ENCODE data around the gene GPR37L1. TPM values are rescaled to one million over a fixed set of nuclear protein-coding genes. Genes with fewer than 3 reads are reported as not detected.
"Not testable (repeated sequence)": the region's sequence is repeated elsewhere in the genome, so short reads cannot be mapped to it uniquely, and the experiment has no call there.

The GPR37L1 gene
- total RNA-seq, 2 experiments from 2014 or later, result not detected

- H3K9me3 Mint-ChIP-seq; H3K27me3 ChIP-seq (ENCODE audit: control insufficient read depth in 1 of 2, insufficient read depth in 2 of 2, low read length in 2 of 2); ATAC-seq (ENCODE audit: poor library complexity); H3K36me3 Mint-ChIP-seq (ENCODE audit: low read depth); intact Hi-C loops (cut with DNase I, micrococcal nuclease); H3K27ac ChIP-seq (ENCODE audit: low read depth in 1 of 2, low read length in 2 of 2); H3K36me3 ChIP-seq (ENCODE audit: insufficient read depth, low read length); POLR2A ChIA-PET; H3K9me3 ChIP-seq (ENCODE audit: control insufficient read depth in 1 of 2, insufficient read depth in 1 of 2, low read length in 2 of 2); H3K4me3 ChIP-seq (ENCODE audit: low read length); H3K27me3 Mint-ChIP-seq; DNase-seq: not testable (repeated sequence)
- peak overlapping the region; percentile 53 for H3K27ac Mint-ChIP-seq
- CTCF ChIA-PET, result interaction anchor here (4.5 kb wide), 1 partner anchor 12 kb away, joined by 22 read pairs; no protein-coding TSS in a partner anchor
- peaks cover 56% of the 10 kb centered on the region for H3K4me1 ChIP-seq (ENCODE audit: insufficient read depth, low read length)
- peak overlapping the region; percentile 31 for H3K4me3 Mint-ChIP-seq
- H3K4me1 Mint-ChIP-seq (ENCODE audit: low read depth), result peaks cover 45% of the 10 kb centered on the region
Observed at GRCh38 chr1:202167054-202167453, 44.3 kb downstream of the GPR37L1 start.

GRCh38 chr1:202167708-202168415 lies 45.1 kb downstream of the GPR37L1 start:
- Mint-ChIP-seq H3K4me3 (no peak overlapping the region), H3K36me3 (ENCODE audit: low read depth) (no peaks in the 10 kb centered on the region), H3K4me1 (ENCODE audit: low read depth) (peaks cover 37% of the 10 kb centered on the region), H3K27ac (no peak overlapping the region), H3K27me3 (no peaks in the 10 kb centered on the region), H3K9me3 (no peaks in the 10 kb centered on the region)
- ATAC-seq (ENCODE audit: poor library complexity), result no peak
- CTCF ChIA-PET, result no interaction called here
- H3K27ac ChIP-seq (ENCODE audit: low read depth in 1 of 2, low read length in 2 of 2), result no peak overlapping the region
- H3K4me1 ChIP-seq (ENCODE audit: insufficient read depth, low read length), result peaks cover 48% of the 10 kb centered on the region
- TF ChIP-seq CTCF (IDR thresholded peaks at IDR 0.05), result no peak
- DNase-seq, result no peak
- POLR2A ChIA-PET, result no interaction called here
- no peaks in the 10 kb centered on the region for H3K36me3 ChIP-seq (ENCODE audit: insufficient read depth, low read length)
- no peaks in the 10 kb centered on the region for H3K9me3 ChIP-seq (ENCODE audit: control insufficient read depth in 1 of 2, insufficient read depth in 1 of 2, low read length in 2 of 2)
- no peak overlapping the region for H3K4me3 ChIP-seq (ENCODE audit: low read length)
- no peaks in the 10 kb centered on the region for H3K27me3 ChIP-seq (ENCODE audit: control insufficient read depth in 1 of 2, insufficient read depth in 2 of 2, low read length in 2 of 2)
- intact Hi-C loops (cut with DNase I, micrococcal nuclease), result no loop called here

- Mint-ChIP-seq H3K27me3 (no peaks in the 10 kb centered on the region), H3K4me1 (ENCODE audit: low read depth) (peaks cover 27% of the 10 kb centered on the region), H3K4me3 (no peak overlapping the region), H3K27ac (no peak overlapping the region), H3K36me3 (ENCODE audit: low read depth) (no peaks in the 10 kb centered on the region), H3K9me3 (no peaks in the 10 kb centered on the region)
- DNase-seq (no peak), ATAC-seq (ENCODE audit: poor library complexity) (no peak)
- ChIA-PET CTCF (no interaction called here), POLR2A (no interaction called here)
- H3K27ac ChIP-seq (ENCODE audit: low read depth in 1 of 2, low read length in 2 of 2), result no peak overlapping the region
- intact Hi-C loops (cut with DNase I, micrococcal nuclease), result no loop called here
- no peaks in the 10 kb centered on the region for H3K9me3 ChIP-seq (ENCODE audit: control insufficient read depth in 1 of 2, insufficient read depth in 1 of 2, low read length in 2 of 2)
- no peaks in the 10 kb centered on the region for H3K36me3 ChIP-seq (ENCODE audit: insufficient read depth, low read length)
- peaks cover 38% of the 10 kb centered on the region for H3K4me1 ChIP-seq (ENCODE audit: insufficient read depth, low read length)
- H3K27me3 ChIP-seq (ENCODE audit: control insufficient read depth in 1 of 2, insufficient read depth in 2 of 2, low read length in 2 of 2), result no peaks in the 10 kb centered on the region
- no peak for TF ChIP-seq CTCF (IDR thresholded peaks at IDR 0.05)
- no peak overlapping the region for H3K4me3 ChIP-seq (ENCODE audit: low read length)
Observed at GRCh38 chr1:202168861-202169260, 46.1 kb downstream of the GPR37L1 start.
